NCI-H524 (cell line): Measurements from ENCODE around the gene DNMBP.
"Not testable (repeated sequence)": the region's sequence is repeated elsewhere in the genome, so short reads cannot be mapped to it uniquely, and the experiment has no call there.

Experiments used
- DNase-seq, 2 experiments: peaks; one replicate each; lab custom pipeline; 2025; lab: John Stamatoyannopoulos, UW

Gene DNMBP

DNA sequence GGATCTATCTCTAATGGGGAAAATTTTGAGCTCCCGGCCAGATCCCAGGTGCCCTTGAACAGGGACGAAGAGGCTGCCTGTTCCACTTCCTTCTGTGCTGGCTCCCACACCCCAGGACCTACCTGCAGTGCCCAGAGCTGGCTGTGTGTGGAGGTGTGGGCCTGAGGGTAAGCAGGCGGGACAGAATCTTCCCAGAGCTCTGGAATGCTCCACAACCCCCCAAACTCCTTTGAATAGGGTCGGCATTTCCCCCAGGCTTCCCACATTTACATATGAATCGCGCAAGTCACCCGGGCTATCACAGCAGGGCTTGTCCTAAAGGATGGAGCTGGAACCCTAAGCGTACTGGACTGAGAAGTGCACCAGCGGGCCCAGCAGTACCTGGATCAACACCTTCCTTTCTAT is 95.9 kb downstream of the DNMBP start:
- no peak for DNase-seq

DNA sequence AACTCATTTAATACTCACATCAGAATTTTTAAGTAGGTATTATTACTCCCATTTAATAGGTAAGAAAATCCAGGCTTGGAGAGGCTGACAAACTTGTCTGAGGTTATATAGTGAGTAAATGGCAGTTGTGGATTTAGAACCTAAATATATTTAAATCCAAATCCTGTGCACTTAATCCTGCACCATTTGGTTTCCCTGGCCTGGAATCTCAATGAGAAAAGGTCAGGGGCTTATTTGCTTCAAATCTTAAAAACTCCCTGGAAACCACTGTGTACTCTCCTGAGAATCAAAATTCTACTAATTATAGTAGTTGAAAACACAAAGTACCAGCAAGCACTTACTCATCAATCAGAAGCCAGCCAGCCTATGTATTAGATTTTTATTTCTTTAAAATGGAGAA is 97.7 kb downstream of the DNMBP start:
- DNase-seq = peak in 1 of 2 experiments; percentile 4

DNA sequence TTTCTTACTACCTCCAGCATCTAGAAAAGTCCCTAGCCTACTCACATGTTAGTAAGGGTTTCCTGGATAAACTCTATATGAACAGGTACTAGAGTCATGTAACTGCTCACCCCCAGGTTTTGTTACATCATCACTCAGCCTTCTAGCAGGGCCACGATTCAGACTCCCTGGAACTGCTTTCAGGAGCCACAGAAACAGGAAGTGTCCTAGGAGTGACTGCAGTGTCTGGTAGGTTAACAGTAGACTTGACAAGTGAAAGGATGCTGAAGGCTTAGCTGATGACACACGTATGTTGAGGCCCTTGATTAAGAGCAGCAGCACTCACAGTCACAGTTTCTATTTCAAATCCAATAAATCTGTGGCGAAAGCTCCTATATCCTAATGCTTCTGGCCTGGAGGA is 101.2 kb downstream of the DNMBP start:
- no peak for DNase-seq

DNA sequence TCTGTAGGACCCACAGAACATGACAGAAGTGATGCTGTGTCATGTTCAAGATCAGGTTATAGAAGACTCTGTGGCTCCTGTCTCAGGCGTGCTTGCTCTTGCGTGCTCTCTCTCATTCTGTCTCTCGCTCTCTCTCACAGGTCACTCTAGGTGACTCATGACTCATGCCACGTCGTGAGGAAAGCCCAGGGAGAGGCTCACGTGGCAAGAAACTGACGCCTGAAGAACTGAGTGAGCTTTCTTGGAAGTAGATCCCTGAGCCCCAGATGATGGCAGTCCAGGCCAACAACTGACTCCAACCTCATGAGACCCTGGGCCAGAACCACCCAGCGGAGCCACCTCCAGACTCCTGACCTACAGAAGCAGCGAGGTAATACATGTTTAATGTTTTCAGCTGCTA is 103.3 kb downstream of the DNMBP start:
- no peak for DNase-seq

DNA sequence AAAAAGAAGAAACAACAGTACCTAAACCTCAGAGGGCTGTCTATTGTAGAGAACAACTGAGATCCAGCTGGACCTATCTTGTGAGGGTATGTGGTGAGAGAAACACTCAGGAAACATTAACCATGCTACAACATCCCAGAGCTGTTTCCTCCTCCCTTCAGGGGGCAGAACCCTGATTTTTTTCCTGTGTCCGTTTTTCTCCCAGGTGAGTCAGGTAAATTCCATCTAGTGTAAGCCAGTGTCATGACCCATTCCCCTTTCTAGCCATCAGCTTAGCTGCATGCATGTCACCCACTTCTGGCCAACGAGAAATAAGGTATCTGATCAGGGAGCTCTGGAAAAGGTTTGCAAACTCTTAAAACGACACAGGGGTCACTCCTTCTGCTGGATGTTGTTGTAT is 103.8 kb downstream of the DNMBP start:
- no peak for DNase-seq

DNA sequence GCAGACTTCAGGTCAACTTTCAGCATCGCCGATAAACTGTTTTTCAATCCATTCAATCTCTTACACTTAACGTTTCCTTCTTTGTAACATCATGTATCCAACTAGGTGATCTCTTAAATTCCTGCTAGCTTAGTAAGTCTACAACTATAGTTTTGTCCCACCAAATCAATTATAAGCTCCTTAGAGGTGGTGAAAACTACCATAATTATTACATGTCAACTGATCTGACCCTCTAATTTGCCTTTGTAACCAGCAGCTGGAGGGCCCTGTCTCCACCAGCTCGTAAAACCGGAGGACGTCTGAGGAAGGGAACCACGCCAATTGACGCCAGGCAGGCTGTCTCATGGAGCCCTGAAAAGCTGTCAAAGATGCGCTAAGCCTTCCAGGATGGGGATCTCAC is 113.9 kb downstream of the DNMBP start:
- no peak for DNase-seq

DNA sequence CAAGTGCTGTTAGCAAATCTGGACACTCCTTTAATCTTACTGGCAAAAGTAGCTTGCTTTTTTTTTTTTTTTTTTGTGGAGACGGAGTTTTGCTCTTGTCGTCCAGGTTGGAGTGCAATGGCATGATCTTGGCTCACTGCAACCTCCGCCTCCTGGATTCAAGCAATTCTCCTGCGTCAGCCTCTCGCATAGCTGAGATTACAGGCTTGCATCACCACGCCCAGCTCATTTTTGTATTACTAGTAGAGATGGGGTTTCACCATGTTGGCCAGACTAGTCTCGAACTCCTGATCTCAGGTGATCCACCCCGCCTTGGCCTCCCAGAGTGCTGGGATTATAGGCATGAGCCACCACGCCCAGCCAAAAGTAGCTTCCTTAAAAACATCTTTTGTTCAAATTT is 114.7 kb downstream of the DNMBP start:
- DNase-seq = not testable (repeated sequence)

DNA sequence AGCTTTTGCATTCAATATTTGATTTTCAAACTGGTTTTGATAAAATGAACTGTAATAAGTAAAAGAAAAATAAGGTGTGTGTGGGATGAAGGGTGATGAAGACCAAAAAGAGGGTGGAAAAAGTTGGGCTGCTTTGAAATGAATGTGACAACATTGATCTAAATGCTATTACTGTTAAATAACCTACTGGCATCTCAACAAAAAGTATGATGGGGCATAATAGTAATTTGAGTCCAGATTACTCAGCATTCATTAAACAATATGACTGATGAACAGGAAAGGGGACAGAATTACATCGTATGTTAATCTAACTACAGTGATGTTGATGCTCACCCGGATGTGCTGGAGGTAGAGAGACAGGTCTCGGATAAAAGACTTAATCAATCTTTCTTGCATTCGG is 115.1 kb downstream of the DNMBP start:
- DNase-seq = no peak

DNA sequence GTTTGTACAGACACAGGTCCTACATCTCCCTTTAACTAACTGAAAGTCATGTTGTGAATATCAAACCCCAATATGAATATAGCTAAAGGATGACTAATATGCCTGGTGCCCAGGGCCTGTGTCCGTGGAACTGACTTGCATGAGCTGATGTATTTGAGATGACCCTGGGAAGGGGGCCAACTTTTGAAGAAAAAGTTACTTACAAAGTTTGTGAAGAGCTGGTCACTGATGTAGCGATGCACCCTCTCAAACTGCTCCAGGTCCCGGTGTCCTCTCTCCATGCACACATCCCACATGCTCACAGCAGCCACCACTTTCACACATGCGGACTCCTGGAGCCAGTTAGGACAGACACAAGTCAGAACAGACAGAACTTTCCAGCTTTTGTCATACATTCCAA is 121.1 kb downstream of the DNMBP start:
- no peak for DNase-seq

DNA sequence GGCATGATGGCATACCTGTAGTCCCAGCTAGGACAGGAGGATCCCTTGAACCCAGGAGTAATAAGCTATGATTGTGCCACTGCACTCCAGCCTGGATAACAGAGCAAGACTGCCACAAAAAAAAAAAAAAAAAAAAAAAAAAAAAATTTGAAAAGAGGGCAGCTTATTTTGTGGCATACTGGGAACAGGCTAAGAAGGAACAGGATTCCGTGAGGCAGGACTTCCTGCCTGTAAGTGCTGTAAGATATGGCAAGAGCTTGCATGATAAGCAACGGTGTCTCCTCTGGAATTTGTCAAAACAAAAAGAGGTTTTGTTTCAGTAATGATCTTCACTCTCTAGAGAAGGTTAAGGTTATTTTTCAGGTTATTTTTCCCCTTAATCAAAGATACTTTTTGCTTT is 126.2 kb downstream of the DNMBP start:
- DNase-seq = no peak

DNA sequence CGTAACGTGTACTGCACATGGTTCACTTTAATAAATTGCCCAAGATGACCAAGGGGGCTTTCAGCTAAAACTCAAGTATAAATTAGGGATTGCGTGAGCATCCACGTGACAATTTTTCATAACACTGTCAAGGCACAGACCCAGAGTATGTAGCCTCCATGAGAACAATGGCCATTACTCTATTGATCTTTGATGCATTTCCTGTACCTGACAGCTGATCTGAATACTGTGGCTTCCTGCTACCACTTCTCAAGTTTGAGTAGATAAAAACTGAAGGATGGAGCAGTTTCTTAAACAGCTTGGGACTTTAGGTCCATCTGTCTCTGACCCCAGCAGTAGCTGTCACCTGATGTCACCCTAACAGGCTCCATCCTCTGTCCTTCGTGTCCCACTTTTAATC is 128.4 kb downstream of the DNMBP start:
- peak in 1 of 2 experiments; percentile 3 for DNase-seq

DNA sequence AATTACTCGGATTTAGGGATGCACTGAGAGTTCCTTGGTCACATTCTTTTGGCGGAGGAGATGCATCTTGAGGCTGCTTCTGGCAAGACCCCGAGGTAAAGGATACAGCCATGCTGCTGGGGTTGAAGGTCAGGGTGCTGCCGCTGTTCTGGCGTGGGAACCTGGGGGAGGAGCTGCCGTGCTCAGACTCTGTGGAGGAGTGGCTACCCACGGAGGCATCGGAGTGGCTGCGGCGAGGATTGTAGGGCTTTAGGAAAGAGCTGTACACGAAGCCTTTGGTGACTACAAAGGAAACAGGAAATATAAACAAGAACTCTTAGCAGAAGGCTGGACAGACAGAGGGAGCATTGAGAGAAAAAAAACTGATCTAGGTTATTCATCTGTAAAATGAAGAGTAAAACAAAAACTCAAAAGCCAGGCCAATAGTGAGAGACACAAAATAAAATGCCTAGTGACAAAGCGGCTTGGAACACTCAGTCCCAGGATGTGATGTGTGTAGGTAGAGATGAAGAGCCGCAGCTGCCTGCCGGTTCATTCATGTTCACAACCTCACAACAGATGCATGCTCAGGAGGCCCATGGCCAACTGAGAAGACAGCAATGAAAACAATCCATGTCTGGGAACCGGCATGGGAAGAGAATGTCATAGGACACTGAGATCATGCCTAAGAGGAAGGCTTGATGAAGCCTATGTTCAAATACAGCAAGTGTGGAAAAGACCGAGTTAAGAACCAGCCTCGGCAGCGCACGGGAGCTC is 129.5 kb downstream of the DNMBP start:
- no peak for DNase-seq

DNA sequence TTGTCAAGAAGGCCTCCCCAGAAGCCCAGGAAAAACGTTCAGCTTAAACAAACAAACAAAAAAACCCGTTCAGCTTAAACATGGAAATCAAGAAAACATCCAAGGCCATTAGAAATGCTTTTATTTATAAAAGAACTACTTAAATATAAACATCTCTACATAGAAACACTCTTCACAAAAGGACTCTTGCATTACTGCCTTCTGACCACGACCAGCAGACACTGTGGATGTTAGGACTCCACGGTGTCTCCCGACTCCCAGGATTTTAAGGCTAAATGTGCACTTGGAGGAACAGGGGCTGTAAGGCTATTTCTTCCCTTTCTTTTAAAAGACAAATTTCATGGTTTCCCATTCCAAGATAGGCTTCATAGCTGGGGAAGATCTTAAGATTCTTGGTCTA is 134.3 kb downstream of the DNMBP start:
- no peak for DNase-seq

DNA sequence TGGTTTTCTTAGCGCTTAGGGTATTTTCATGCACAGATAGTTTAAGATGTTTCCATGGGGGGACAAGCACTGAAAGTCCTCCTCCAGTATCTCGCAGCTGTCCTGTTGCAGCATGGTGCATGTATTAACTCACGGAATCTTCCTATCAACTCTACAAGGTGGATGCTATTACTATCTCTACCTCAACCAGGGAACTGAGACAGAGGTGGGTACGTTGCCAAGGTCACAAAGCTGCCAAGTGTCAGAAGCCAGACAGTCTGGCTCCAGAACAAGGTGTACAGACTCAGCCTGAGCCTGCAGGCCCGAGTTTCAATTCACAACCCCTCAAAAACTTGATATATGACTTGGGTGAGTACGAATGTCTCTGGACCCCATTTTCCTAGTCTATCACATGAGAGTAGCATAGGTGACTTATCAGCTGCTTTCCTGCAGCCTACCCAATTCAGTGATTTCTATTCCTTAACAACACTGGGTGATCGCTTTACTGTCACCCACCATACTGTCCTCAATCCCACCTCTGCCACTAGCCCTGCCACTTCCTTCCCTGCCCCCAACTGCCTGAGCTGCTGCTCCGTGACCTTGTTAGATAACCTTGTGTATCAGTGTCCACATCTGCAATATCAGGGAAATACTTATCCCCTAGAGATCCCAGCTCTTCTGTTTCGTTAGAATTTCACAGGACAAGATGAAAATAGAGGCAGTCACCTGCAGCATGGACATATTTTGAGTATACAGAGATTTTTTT is 135.2 kb downstream of the DNMBP start:
- no peak for DNase-seq

DNA sequence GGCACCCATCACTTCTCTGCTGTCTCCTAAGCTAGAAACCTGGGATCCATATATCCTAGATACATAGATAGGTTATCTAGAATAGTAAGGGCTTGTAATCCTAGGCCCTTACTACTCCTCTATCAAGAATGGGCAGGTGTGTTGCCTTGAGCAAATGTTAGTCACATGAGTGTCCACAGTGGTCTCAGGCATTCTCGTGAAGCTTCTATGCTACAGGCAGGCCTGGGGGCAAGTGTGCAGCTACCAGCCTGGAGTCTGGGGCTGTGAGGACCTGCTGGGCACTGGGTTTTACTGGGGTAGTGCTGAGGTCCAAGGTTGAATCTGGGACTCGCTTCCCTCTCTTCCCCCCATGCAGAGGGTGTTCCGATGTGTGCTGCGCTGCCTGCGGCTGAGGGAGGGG is 135.9 kb downstream of the DNMBP start:
- no peak for DNase-seq

DNA sequence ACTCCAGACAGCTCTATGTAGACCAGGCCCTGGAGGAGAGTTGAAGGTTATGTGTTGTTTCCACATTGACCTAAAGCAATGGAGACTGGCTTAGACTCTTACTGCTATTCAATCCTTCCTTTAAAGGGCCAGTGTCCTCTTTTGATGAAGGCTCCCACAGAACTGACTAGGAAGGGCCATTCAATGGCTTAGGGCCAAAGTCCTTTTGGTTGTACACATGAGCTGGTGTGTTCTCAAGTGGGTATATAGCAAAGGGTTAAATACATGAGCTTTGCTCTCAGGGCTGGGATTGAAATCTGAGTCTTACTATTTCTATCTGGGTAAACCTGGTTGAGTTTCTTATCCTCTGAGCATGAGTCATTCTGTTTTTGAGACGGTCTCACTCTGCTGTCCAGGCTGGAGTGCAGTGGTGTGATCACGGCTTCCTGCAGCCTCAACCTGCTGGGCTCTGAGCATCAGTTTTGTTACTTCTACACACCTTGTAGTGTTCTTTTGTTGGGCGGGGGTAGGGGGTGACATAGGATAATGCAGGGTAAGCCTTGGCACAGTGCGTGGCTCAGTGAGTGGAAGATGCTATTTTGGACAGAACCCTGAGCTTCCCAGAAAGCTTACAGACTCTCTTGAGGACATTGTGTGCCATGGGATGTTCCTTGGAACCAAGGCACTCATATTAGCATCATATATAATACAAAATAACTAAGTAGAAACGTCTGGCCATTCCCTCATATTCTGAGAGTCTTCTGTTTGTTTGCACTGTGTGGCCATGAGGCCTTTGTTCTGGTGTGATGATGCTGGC is 137.2 kb downstream of the DNMBP start:
- no peak for DNase-seq

DNA sequence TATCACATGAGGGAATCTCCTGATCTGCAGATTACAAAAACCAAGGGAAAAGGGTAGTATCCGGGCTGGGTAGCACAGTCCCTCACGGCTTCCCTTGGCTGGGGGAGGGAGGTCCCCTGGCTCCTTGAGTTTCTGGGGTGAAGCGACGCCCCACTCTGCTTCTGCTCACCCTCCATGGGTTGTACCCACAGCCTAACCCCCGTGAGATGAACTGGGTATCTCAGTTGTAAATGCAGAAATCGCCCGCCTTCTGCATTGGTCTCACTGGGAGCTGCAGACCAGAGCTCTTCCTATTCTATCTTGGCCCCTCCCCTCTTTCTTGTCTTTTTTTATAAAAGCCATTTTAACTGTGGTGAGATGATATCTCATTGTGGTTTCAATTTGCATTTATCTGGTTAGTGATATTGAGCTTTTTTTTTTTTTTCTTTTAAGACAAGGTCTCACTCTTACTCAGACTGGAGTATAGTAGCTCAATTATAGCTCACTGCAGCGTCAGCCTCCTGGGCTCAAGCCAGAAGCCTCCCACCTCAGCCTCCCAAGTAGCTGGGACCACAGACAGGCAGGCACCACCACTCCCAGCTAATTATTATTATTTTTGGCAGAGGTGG is 139.5 kb downstream of the DNMBP start:
- DNase-seq = no peak

DNA sequence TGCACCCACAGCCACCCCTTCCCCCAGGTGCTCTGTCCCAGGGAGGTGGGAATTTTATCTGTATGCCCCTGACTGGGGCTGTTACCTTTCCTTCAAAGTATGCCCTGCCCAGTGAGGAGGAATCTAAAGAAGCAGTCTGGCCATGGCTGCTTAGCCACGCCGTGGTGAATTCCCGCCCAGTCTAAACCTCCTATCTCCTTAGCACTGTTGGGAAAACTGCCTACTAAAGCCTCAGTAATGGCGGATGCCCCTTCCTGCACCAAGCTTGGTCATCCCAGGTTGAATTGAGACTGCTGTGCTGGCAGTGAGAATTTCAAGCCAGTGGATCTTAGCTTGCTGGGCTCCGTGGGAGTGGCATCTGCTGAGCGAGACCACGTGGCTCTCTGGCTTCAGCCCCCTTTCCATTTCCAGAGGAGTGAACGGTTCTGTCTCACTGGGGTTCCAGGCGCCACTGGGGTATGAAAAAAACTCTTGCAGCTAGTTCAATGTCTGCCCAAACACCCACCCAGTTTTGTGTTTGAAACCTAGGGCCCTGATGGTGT is 140.1 kb downstream of the DNMBP start:
- no peak for DNase-seq

DNA sequence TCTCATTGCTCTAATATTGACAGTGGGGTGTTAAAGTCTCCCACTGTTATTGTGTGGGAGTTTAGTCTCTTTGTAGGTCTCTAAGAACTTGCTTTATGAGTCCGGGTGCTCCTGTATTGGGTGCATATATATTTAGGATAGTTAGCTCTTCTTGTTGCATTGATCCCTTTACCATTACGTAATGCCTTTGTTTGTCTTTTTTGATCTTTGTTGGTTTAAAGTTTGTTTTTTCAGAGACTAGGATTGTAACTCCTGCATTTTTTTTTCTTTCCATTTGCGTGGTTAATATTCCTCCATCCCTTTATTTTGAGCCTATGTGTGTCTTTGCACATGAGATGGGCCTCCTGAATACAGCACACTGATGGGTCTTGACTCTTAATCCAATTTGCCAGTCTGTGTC is 142.5 kb downstream of the DNMBP start:
- DNase-seq = not testable (repeated sequence)

DNA sequence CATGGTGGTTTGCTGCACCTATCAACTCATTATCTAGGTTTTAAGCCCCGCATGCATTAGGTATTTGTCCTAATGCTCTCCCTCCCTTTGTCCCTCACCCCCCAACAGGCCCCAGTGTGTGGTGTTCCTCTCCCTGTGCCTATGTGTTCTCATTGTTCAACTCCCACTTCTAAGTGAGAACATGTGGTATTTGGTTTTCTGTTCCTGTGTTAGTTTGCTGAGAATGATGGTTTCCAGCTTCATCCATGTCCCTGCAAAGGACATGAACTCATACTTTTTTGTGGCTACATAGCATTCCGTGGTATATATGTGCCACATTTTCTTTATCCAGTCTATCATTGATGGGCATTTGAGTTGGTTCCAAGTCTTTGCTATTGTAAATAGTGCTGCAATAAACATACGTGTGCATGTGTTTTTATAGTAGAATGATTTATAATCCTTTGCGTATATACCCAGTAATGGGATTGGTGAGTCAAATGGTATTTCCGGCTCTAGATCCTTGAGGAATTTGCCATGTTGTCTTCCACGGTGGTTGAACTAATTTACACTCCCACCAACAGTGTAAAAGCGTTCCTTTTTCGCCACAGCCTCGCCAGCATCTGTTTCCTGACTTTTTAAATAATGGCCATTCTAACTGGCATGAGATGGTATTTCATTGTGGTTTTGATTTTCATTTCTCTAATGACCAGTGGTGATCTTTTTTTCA is 146.1 kb downstream of the DNMBP start:
- not testable (repeated sequence) for DNase-seq

DNA sequence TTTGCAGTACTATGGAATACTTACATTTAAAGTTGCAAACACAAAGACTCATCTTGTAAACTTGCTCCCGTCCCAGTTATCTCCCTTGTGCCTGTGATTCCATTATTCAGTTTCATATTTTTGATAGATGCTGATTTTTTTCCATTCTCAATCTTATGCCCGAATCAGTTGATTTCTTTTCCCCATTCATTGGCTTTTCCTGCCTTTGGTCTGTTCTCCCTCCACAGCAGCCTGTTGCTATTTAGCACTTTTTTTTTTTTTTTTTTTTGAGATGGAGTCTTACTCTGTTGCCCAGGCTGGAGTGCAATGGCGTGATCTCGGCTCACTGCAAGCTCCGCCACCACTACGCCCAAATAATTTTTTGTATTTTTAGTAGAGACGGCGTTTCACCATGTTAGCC is 149.3 kb downstream of the DNMBP start:
- DNase-seq = no peak
